Heart left ventricle (tissue), 16 donors: Measurements from ENCODE around the gene IST1. TPM values are rescaled to one million over a fixed set of nuclear protein-coding genes. Genes with fewer than 3 reads are reported as not detected.
A peak's percentile ranks its signal among the peaks of the same experiment; 100 is the strongest.

Experiments
- ATAC-seq, 4 donors: fragments of 200-7000 bp; cut with Tn5 transposase; one replicate each; pipeline ENCODE4 v1.9.1; 2020 to 2022; ENCODE audit warnings: moderate library complexity in 4 of 4, mild to moderate bottlenecking in 3 of 4, moderate number of reproducible peaks in 1 of 4
- DNase-seq, 5 donors: peaks; one replicate each; pipeline ENCODE4 v3.0.0-alpha.2; 2020
- H3K27ac ChIP-seq, 12 donors: fragments of 200-600 bp; sonication (generic) in 4 of 12; one replicate each; pipeline versions ENCODE4 v1.5.0 to v1.8.0; 2016 to 2022; ENCODE audit warnings: mild to moderate bottlenecking in 2 of 12
- H3K27me3 ChIP-seq, 9 donors: fragments of 200-600 bp; sonication (generic) in 2 of 9; one replicate each; pipeline versions ENCODE4 v1.5.1 to v1.8.0; 2016 to 2022; ENCODE audit warnings: mild to moderate bottlenecking in 3 of 9
- H3K36me3 ChIP-seq, 9 donors: fragments of 200-600 bp; sonication (generic) in 2 of 9; one replicate each; pipeline versions ENCODE4 v1.5.0 to v1.8.0; 2018 to 2022; ENCODE audit warnings: mild to moderate bottlenecking in 2 of 9
- H3K4me1 ChIP-seq, 12 donors: fragments of 200-600 bp; sonication (generic) in 4 of 12; one replicate each; pipeline versions ENCODE4 v1.5.0 to v1.8.0; 2016 to 2022; ENCODE audit warnings: mild to moderate bottlenecking in 3 of 12
- H3K4me3 ChIP-seq, 12 donors: fragments of 200-600 bp; sonication (generic) in 4 of 12; one replicate each; pipeline versions ENCODE4 v1.5.0 to v1.8.0; 2017 to 2022; ENCODE audit warnings: mild to moderate bottlenecking in 9 of 12, moderate library complexity in 4 of 12
- H3K9me3 ChIP-seq, 12 donors: fragments of 200-600 bp; sonication (generic) in 4 of 12; one replicate each; pipeline versions ENCODE4 v1.5.0 to v1.8.0; 2016 to 2022; ENCODE audit warnings: mild to moderate bottlenecking in 1 of 12
- POLR2A ChIP-seq, 2 donors: fragments of 450-650 bp; IDR thresholded peaks; one replicate each; pipeline ENCODE4 v1.6.1; 2017; ENCODE audit warnings: antibody characterized with exemption in 2 of 2, mild to moderate bottlenecking in 2 of 2, moderate library complexity in 2 of 2
- WGBS, 4 donors: extraction: QIAGEN DNeasy Blood & Tissue Kit in 2 of 4; methylation state at CpG; one replicate each; pipeline versions ENCODE4 v1.1.5 to v1.1.7; 2013 to 2018; 5-methylcytosine and 5-hydroxymethylcytosine counted together
- intact Hi-C, 10 donors: fragments of 100-400 bp; cut with DNase I; formaldehyde crosslinking; loops; one replicate each; pipeline versions ENCODE4 v1.11.1 to v1.14.2; 2022
- polyA plus RNA-seq, 2 donors: library from polyadenylated mRNA; stranded (reverse); fragments of 200-250 nt; gene quantifications; one replicate each; pipeline ENCODE4 v1.2.3, GENCODE V29; 2013
- total RNA-seq, 9 donors: library from RNA; depleted of rRNA in 2 of 9; stranded (reverse); fragments of >200 nt in 2 of 9; fragmentation: NEBNext Ultra II Directional in 3 of 9; extraction: Animal tissue kit (Norgen Biotek cat#: 25700) in 3 of 9; gene quantifications; one replicate each; pipeline versions ENCODE4 v1.1.0 to v1.2.4, GENCODE V29; 2016 to 2023
- TF ChIP-seq, protein P1 (sequence below), 12 donors: fragments of 200-600 bp; sonication (generic) in 4 of 12; IDR thresholded peaks; one replicate each; pipeline versions ENCODE4 v1.5.0 to v1.8.0; 2018 to 2022; ENCODE audit warnings: antibody characterized with exemption in 12 of 12, mild to moderate bottlenecking in 5 of 12
- donor health status: ischemic (EF 13 %, LVEDD 7.1; RV severe dilation, severe dysfunction).
- donor health status: healthy with polysubstance abuse.
- donor health status: DM: no; HTN: yes; CAD: no.
- donor health status: DM: no; HTN: no; CAD: no.
- donor health status: ischemic (EF 25% LVEDD 6.9; RV normal size, moderate dysfunction).
- donor health status: ischemic (EF 25% LVEDD 5.7; RV mildly dilated, moderate dysfunction).
- donor health status: healthy.
- donor health status: DM: yes; HTN: yes; CAD: no.
- donor health status: ischemic (EF 35%, LVEDD 5.7; RV mildly dilated, moderate dysfunction).
- donor health status: nonischemic (EF 11% LVEDD 7.7; RV severe dilation, severe dysfunction).
- donor health status: DM: yes; HTN: yes; CAD: no.
- donor health status: PGD.
- donor health status: ischemic (EF 29% LVEDD 5.4; RV normal size, mild dysfunction).
- donor health status: nonischemic (EF 23%, LVEDD 6.1; RV moderate dilation, normal function).

The IST1 gene
- total and polyA plus RNA-seq, 11 donors = 54.5 to 146 (median 108) TPM

- H3K27ac ChIP-seq = peak overlapping the region; percentile 87 to 99 (median 98)
- no peaks in the 10 kb centered on the region for H3K27me3 ChIP-seq
- peak in 3 of 4 donors; percentile 25 to 50 (median 33) for ATAC-seq
- H3K9me3 ChIP-seq = no peaks in the 10 kb centered on the region
- H3K4me3 ChIP-seq = peak overlapping the region; percentile 68 to 99 (median 88)
- WGBS, 4 donors = 0% methylated on average over 31 of the region's 31 CpGs
- peak in 4 of 5 donors; percentile 42 to 49 (median 46) for DNase-seq
- TF ChIP-seq, protein P1, sequence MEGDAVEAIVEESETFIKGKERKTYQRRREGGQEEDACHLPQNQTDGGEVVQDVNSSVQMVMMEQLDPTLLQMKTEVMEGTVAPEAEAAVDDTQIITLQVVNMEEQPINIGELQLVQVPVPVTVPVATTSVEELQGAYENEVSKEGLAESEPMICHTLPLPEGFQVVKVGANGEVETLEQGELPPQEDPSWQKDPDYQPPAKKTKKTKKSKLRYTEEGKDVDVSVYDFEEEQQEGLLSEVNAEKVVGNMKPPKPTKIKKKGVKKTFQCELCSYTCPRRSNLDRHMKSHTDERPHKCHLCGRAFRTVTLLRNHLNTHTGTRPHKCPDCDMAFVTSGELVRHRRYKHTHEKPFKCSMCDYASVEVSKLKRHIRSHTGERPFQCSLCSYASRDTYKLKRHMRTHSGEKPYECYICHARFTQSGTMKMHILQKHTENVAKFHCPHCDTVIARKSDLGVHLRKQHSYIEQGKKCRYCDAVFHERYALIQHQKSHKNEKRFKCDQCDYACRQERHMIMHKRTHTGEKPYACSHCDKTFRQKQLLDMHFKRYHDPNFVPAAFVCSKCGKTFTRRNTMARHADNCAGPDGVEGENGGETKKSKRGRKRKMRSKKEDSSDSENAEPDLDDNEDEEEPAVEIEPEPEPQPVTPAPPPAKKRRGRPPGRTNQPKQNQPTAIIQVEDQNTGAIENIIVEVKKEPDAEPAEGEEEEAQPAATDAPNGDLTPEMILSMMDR (IDR thresholded peaks at IDR 0.05) = peak in 4 of 12 donors; percentile 16 to 42 (median 26)
- TF ChIP-seq POLR2A (IDR thresholded peaks at IDR 0.05) = peak in 1 of 2 donors; percentile 14
- peaks cover 2 to 38% (median 27%) of the 10 kb centered on the region in 12 donors for H3K4me1 ChIP-seq
- intact Hi-C loops = loop anchor here in 3 of 10 donors (1.0 to 10.0 kb wide), 3 partner anchors 11 to 200 kb away; partner anchors contain the start of genes AP1G1 (in 2 of the 3), DHX38 (in 1 of the 3) and TXNL4B (in 1 of the 3)
- peaks cover 0 to 9% (median 0%) of the 10 kb centered on the region in 9 donors for H3K36me3 ChIP-seq
Observed at GRCh38 chr16:71894229-71894920, 956 bp upstream of the IST1 start.

DNA sequence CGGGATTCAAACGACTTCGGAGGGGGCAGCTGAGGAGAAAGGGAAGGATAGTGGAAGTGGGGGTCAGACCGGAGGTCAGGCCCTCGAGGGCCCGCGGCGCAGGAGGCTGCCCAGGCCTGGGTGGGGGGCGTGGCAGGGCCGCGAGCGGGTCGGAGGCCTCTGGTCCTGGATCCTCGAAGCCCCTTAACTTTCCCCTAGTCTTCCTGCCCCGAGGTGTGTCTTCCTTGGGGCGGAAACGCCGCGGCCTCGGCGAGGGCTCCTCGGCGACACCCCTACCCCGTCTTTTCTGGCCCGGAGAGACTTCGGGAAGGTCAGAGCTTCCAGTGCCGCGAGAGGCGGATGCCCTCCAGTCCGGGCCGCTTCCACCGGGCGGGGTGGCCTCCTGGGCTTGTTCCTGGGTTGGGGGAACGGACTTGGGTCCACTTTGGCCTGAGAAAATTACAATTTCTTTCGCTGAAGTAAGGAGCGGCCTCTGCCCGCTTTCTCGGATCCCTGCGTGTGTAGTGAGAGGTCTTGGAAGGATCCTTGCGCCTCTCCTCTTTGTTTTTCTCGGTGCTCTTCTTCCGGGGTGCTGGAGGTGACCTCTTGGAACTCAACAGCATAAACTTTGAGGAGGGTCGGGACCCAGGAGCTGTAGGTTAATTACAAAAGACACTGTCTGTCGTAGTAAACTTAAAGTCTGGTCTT is 491 bp downstream of the IST1 start:
- intact Hi-C loops = loop anchor here in 6 of 10 donors (1.0 to 10.0 kb wide), 5 partner anchors 87 to 199 kb away; partner anchors contain the start of genes AP1G1 (in 4 of the 6), DHODH (in 1 of the 6), DHX38 (in 1 of the 6) and TXNL4B (in 1 of the 6)
- no peak for TF ChIP-seq POLR2A (IDR thresholded peaks at IDR 0.05)
- TF ChIP-seq, protein P1 (IDR thresholded peaks at IDR 0.05) = no peak
- ATAC-seq = peak; percentile 9 to 61 (median 40)
- H3K27me3 ChIP-seq = no peaks in the 10 kb centered on the region
- H3K4me3 ChIP-seq = peak overlapping the region; percentile 69 to 99 (median 90)
- peak overlapping the region; percentile 87 to 99 (median 98) for H3K27ac ChIP-seq
- 0 to 1% (median 0%) methylated on average over 32 to 44 of the region's 44 CpGs for WGBS, 4 donors
- peak in 4 of 5 donors; percentile 42 to 73 (median 50) for DNase-seq
- no peaks in the 10 kb centered on the region for H3K9me3 ChIP-seq
- H3K4me1 ChIP-seq = peaks cover 4 to 52% (median 41%) of the 10 kb centered on the region in 12 donors
- H3K36me3 ChIP-seq = peaks cover 0 to 9% (median 0%) of the 10 kb centered on the region in 9 donors

- intact Hi-C loops = loop anchor here in 5 of 10 donors (5.0 to 10.0 kb wide), 3 partner anchors 90 to 198 kb away; partner anchors contain the start of genes AP1G1 (in 4 of the 5), DHX38 (in 1 of the 5) and TXNL4B (in 1 of the 5)
- WGBS, 4 donors = 42 to 48% (median 47%) methylated on average over 15 of the region's 15 CpGs
- Histone ChIP-seq H3K27ac (peak overlapping the region in 9 of 12 donors; percentile 91 to 99 (median 99)), H3K36me3 (peaks cover 0 to 9% (median 0%) of the 10 kb centered on the region in 9 donors), H3K9me3 (no peaks in the 10 kb centered on the region), H3K27me3 (no peaks in the 10 kb centered on the region), H3K4me1 (peaks cover 4 to 62% (median 48%) of the 10 kb centered on the region in 12 donors), H3K4me3 (peak overlapping the region in 11 of 12 donors; percentile 69 to 99 (median 90))
- ATAC-seq = no peak
- no peak for TF ChIP-seq POLR2A (IDR thresholded peaks at IDR 0.05)
- DNase-seq = no peak
Observed at GRCh38 chr16:71896764-71897368, 1.5 kb downstream of the IST1 start.

DNA sequence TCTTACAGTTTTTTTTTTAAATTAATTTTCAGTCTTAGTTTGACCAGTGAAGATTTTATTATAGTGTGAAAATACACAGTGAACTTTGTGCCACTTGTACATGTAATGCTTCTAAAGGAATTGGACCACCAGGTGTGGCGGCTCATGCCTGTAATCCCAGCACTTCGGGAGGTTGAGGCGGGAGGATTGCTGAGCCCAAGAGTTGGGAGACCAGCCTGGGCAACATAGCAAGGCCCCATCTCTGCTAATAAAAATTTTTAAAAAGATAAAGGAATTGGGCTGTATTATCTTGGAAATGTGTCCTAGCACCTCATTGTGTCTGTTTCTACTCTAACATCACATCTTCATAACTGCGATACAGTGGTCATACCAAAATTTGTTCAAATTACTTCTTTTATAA is 3.8 kb downstream of the IST1 start:
- Histone ChIP-seq H3K36me3 (peaks cover 0 to 13% (median 0%) of the 10 kb centered on the region in 9 donors), H3K9me3 (no peaks in the 10 kb centered on the region), H3K27ac (peak overlapping the region in 4 of 12 donors; percentile 52 to 63 (median 59)), H3K4me3 (no peak overlapping the region), H3K4me1 (peaks cover 4 to 75% (median 54%) of the 10 kb centered on the region in 12 donors), H3K27me3 (no peaks in the 10 kb centered on the region)
- DNase-seq = no peak
- WGBS, 4 donors = 95 to 97% (median 96%) methylated on average over 4 of the region's 4 CpGs
- no peak for TF ChIP-seq POLR2A (IDR thresholded peaks at IDR 0.05)
- TF ChIP-seq, protein P1 (IDR thresholded peaks at IDR 0.05) = no peak
- intact Hi-C loops = loop anchor here in 5 of 10 donors (5.0 to 10.0 kb wide), 3 partner anchors 92 to 196 kb away; partner anchors contain the start of genes AP1G1 (in 4 of the 5), DHX38 (in 1 of the 5) and TXNL4B (in 1 of the 5)
- no peak for ATAC-seq
